Inflammatory macrophage treated with lipopolysaccharide for 1 hour (primary cell): Measurements from ENCODE around the gene TAOK3.
"Not testable (repeated sequence)": the region's sequence is repeated elsewhere in the genome, so short reads cannot be mapped to it uniquely, and the experiment has no call there.

Source experiments
- DNase-seq, 2 donors: peaks; one replicate each; pipeline ENCODE4 v3.0.0-alpha.2; 2020 to 2022

TAOK3 gene

GRCh38 chr12:118288174-118288573, 84.5 kb downstream of the TAOK3 start:
- DNase-seq: no peak

GRCh38 chr12:118287728-118288127, 85.0 kb downstream of the TAOK3 start:
- DNase-seq: no peak

- DNase-seq: no peak
Observed at GRCh38 chr12:118282767-118283166, 89.9 kb downstream of the TAOK3 start.

DNA sequence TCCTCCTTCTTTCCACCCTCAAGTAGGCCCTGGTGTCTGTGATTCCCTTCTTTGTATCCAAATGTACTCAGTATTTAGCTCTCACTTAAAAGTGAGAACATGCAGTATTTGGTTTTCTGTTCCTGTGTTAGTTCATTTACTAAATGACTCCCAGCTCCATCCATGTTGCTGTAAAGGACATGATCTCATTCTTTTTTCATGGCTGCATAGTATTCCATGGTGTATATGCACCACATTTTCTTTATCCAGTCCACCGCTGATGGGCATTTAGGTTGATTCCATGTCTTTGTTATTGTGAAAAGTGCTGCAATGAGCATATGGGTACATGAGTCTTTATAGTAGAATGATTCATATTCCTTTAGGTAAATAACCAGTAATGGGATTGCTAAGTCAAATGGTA, 94.4 kb downstream of the TAOK3 start:
- not testable (repeated sequence) for DNase-seq

- peak; percentile 11 to 14 for DNase-seq
Observed at GRCh38 chr12:118274066-118274465, 98.6 kb downstream of the TAOK3 start.

DNA sequence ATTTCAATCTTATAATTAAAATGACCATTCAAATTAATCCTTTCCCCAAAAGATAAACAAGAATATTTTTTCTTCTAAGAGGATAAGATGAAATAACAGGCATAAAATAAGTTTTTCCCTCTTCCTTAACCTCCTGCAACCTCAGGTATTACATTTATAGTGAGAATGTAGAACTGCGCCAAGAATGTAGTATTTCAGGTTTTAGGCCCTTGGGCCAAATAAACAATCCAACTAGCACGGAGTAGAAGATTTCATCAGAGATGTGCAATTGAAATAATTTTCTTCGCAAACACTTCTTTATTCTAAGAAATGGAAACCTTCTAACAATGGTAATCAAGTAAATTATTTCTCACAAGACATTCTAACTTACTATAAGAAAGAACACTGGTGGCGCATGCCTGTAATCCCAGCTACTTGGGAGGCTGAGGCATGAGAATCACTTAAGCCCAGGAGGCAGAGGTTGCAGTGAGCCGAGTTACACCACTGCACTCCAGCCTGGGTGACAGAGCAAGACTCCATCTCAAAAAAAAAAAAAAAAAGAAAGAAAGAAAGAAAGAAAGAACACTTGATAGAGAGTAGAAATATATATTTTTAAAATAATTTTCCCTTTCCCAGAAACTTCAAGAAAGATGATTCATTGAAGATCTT, 100.8 kb downstream of the TAOK3 start:
- DNase-seq: no peak

- no peak for DNase-seq
Observed at GRCh38 chr12:118271183-118271582, 101.5 kb downstream of the TAOK3 start.

- DNase-seq: peak; percentile 32 to 53
Observed at GRCh38 chr12:118269806-118270205, 102.9 kb downstream of the TAOK3 start.

GRCh38 chr12:118259079-118259478, 113.6 kb downstream of the TAOK3 start:
- DNase-seq: no peak

DNA sequence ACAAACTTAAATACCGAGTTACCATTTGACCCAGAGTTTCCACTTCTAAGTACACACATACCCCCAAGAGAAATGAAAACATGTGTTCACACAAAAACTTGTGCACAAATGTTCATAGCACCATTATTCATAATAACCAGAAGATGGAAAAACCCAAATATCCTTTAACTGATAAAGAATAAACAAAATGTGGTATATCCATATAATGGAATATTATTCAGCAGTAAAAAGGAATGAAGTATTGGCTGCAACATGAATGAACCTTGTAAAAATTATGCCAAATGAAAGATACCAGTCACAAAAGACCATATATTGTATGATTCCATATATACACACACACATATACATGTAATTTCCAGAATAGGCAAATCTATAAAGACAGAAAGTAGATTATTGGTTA, 116.4 kb downstream of the TAOK3 start:
- no peak for DNase-seq

- DNase-seq: no peak
Observed at GRCh38 chr12:118249547-118249946, 123.2 kb downstream of the TAOK3 start.

GRCh38 chr12:118245886-118246285, 126.8 kb downstream of the TAOK3 start:
- DNase-seq: not testable (repeated sequence)

GRCh38 chr12:118238888-118239287, 133.8 kb downstream of the TAOK3 start:
- no peak for DNase-seq

DNA sequence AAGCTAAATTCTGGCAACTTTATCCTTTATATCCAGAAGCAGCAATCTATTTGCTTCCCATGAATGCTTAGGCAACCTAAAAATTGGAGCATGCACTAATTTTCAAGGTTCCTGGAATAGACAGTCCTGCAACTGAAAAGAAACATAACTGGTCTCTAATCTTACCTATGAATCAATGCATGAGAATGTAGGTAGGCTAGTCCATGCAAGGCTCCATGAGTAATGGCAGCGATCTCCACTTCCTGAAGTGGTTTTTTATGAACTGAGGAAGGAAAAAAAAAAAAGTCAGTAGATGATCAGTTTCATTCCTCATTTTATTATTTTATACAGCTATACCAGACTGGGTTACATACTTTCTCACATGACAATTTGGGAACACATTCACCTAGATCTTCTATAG, 134.8 kb downstream of the TAOK3 start:
- DNase-seq: no peak

DNA sequence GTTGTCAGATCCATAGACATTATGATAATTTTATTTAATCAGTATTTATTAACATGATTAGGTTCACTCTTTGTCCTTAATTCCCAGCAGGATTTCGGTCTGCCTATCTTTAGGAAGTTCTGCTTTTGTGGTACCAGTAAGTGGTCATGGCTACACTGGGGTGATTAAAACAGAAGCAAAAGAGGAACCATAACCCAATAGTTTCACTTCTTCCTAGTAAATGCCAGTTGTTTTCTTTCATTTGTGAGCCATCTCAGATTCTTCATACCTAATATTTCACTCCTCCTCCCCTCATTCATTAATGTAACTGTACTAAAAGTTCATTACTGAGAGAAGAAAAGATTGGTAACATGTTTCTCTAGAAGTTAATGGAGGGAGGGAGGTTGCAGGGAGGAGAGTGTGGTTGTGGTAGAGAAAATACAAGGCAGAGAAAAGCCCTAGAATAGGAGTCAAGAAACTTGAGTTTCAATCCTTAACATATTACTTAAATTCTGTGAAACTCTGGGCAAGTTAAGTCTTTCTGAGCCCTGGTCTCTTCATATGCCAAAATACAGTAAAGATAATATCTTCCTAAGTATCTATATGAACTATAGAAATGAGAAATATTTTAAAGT, 135.5 kb downstream of the TAOK3 start:
- peak; percentile 70 to 76 for DNase-seq

GRCh38 chr12:118220702-118221101, 152.0 kb downstream of the TAOK3 start:
- DNase-seq: no peak

DNA sequence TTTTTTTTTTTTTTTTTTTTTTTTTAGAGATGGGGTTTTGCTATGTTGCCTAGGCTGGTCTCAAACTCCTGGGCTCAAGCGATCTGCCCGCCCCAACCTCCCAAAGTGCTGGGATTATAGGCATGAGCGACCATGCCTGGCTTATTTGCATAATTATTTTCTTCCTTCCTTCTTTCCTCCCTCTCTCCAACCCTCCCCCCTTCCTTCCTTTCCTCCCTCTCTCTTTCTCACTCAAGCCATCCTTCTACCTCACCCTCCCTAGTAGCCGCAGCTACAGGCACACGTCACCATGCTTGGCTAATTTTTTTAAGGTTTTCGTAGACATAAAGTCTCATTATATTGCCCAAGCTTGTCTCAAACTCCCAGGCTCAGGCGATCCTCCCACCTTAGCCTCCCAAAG, 152.9 kb downstream of the TAOK3 start:
- no peak for DNase-seq

DNA sequence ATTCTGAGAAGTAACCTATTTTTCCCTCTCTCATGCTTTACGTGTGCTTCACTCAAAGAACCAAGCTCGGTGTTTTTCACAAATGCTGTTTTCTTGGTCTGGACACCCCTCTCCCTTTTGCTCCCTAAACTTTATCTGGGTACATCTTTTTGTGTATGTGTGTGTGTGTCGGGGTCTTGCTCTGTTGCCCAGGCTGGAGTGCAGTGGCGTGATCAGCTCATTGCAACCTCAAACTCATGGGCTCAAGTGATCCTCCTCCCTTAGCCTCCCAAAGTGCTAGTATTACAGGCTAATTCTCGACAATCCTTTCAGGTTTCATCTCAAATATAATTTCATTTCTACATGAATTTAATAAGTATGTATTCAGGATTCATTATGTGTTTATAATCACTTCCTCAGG, 153.6 kb downstream of the TAOK3 start:
- DNase-seq: no peak

GRCh38 chr12:118213452-118213851, 159.3 kb downstream of the TAOK3 start:
- no peak for DNase-seq

DNA sequence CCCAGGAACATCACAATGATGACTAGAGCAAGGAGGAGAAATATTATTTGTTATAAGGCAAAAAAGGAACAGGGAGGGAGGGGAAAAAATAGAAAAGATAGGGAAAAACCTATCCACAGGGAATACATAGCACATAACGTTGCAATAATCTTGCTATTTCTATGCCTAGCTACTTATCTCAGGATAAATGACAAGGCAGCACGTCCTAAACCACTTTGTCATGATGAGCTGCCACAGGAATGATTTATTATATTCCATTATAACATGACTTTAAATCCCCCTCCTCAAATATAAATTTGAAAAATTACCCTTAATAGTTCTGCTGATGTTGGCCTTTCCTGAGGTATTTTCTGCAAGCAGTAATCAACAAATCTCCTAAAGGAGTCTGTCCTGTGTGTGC, 160.1 kb downstream of the TAOK3 start:
- DNase-seq: no peak

GRCh38 chr12:118206107-118206412, 166.6 kb downstream of the TAOK3 start:
- peak; percentile 10 to 23 for DNase-seq

- DNase-seq: no peak
Observed at GRCh38 chr12:118193958-118194357, 178.7 kb downstream of the TAOK3 start.

GRCh38 chr12:118193477-118193876, 179.2 kb downstream of the TAOK3 start:
- DNase-seq: no peak

DNA sequence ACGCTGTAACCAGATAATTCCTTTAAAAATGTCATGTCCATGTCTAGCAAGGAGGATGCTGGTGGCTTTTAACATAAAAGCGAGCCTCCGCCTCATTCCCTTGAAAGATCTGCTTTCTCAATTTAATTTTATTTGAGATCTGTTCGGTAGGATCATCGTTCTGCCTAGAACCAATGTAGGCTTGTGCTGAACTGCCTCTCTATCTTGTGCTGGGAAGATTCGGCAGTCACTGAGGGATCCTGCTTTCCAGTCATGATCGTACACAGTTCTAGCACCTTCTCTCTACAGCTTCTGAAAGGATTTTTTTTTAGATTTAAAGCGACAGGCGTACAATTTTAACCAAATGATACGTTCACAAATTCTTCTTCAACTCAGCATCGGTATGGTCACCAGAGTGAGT, 182.4 kb downstream of the TAOK3 start:
- no peak for DNase-seq

GRCh38 chr12:118189741-118190191, 182.9 kb downstream of the TAOK3 start:
- no peak for DNase-seq
